ENCODE measurements around the gene ABCC1.

Gene ABCC1

DNA sequence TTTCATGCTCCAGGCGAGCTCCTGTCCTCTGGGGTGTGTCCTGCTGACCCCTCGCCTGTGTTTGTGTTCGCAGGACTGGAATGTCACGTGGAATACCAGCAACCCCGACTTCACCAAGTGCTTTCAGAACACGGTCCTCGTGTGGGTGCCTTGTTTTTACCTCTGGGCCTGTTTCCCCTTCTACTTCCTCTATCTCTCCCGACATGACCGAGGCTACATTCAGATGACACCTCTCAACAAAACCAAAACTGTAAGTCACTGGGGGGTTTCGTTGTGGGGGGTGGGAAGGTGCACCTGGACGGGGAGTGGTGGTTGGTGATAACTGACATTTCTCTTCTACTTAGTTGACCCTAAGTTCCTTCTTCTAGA is 58.3 kb downstream of the ABCC1 start:
- TF ChIP-seq ZFX (IDR thresholded peaks at IDR 0.05; ENCODE audit: borderline replicate concordance) = no peak
- TF ChIP-seq CTCF (IDR thresholded peaks at IDR 0.05) = no peak
- H3K27ac ChIP-seq = no peak overlapping the region

- TF ChIP-seq ZFX (IDR thresholded peaks at IDR 0.05; ENCODE audit: borderline replicate concordance) (no peak), CTCF (IDR thresholded peaks at IDR 0.05) (no peak)
- no peak overlapping the region for H3K27ac ChIP-seq
Measured at GRCh38 chr16:16008666-16009065, 59.2 kb downstream of the ABCC1 start.

DNA sequence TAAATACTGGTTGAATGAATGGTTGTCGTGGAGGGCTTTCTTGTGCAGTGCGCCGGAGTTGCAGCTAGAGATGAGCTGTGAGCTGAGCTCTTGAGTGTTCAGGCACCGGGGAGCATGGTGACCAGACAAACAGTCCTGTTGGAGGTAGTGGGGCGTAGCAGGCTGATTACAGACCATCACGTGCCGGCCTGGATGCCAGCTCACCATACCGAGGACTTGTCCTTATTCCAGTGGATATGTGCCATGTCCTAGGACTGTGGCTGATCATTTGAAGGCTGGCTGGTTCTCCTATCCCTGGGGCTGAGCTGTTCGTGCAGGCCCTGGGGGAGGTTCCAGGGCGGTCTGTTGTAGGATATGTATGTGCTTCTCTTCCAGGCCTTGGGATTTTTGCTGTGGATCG is 60.0 kb downstream of the ABCC1 start:
- TF ChIP-seq CTCF (IDR thresholded peaks at IDR 0.05) (no peak), ZFX (IDR thresholded peaks at IDR 0.05; ENCODE audit: borderline replicate concordance) (no peak)
- no peak overlapping the region for H3K27ac ChIP-seq

DNA sequence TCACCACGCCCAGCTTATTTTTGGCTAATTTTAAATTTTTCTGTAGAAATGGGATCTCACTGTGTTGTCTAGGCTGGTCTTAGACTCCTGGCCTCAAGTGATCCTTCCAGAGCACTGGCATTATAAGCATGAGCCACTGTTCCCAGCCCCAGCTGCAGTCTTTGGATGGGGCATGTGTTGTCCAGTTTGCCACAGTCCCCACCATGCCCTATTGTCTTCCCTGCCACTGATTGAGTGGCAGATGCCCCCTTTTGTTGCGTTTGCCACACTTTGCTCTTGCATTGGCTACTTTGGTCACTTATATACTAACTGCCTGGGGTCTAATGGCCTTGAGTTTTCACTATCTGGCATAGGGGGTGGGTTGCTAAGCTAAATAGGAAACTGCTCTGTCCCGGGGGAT is 60.8 kb downstream of the ABCC1 start:
- no peak overlapping the region for H3K27ac ChIP-seq
- no peak for TF ChIP-seq ZFX (IDR thresholded peaks at IDR 0.05; ENCODE audit: borderline replicate concordance)
- TF ChIP-seq CTCF (IDR thresholded peaks at IDR 0.05) = no peak

DNA sequence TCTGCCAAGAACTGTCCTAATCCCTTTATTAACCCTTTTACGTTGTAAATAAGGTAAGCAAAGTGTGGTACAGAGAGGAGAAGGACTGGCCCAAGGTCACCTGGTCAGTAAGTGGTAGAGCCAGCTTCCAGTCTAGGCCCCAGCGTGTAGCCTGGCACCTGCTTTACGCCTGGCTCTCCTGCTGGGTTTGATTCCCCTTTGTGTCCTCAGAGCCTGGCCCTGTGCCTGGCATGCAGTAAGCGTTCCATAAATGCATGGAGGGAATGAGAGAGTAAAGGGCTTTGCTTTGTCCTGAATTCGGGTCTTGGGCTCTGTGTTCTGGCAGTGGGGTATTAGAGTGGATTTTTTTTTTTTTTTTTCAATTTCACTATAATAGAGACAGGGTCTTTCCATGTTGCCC is 62.7 kb downstream of the ABCC1 start:
- no peak overlapping the region for H3K27ac ChIP-seq

GRCh38 chr16:16013812-16014211 is 64.4 kb downstream of the ABCC1 start:
- TF ChIP-seq CTCF (IDR thresholded peaks at IDR 0.05) (no peak), ZFX (IDR thresholded peaks at IDR 0.05; ENCODE audit: borderline replicate concordance) (no peak)
- H3K27ac ChIP-seq = no peak overlapping the region

More for the DNA sequence above, 62.7 kb downstream of the ABCC1 start:
- TF ChIP-seq ZFX (IDR thresholded peaks at IDR 0.05; ENCODE audit: borderline replicate concordance) = no peak

DNA sequence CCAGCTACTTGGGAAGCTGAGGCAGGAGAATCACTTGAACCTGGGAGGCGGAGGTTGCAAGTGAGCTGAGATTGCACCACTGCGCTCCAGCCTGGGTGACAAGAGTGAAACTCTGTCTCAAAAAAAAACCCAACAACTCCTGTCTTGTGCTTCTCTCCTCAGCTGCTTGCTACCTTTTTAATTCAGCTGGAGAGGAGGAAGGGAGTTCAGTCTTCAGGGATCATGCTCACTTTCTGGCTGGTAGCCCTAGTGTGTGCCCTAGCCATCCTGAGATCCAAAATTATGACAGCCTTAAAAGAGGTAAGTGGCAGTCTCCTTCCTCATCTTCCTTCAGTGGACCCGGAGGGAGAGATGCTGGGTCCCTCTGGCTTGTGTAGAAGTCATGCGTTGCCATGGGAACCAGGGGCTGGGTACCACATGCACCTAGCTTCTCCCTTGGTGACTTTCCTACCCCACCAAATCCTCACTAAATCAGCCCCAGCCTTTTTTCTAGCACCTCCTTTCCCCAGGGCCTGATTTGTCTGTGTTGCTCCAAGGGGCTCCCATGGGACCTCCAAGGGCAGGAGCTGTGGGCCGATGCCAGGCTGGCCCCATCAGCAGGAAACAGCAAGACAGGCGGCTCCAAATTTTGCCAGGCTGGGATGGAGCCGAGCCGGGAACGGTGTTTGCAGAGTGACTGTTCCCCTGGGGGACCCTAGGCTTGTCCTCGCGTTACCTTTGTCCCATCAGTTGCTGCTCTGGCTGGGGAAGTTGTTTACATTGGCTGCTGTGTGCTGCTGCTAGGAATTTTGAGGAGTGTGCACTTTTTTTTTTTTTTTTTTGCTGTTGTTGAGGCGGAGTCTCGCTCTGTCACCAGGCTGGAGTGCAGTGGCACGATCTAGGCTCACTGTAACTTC is 65.2 kb downstream of the ABCC1 start:
- no peak overlapping the region for H3K27ac ChIP-seq

More for the DNA sequence above, 65.2 kb downstream of the ABCC1 start:
- TF ChIP-seq CTCF (IDR thresholded peaks at IDR 0.05) (no peak), ZFX (IDR thresholded peaks at IDR 0.05; ENCODE audit: borderline replicate concordance) (no peak)

Data from 22Rv1 (cell line).